ENCODE results near the gene DGKB.

Gene DGKB

GRCh38 chr7:14752301-14752700 is 150.2 kb downstream of the DGKB start:
- Histone ChIP-seq H3K9me3 (replicated peaks; ENCODE audit: insufficient read depth, low read length) (no peaks in the 10 kb centered on the region), H3K9me2 (replicated peaks; ENCODE audit: insufficient read depth, low read length) (no peaks in the 10 kb centered on the region), H3K27ac (ENCODE audit: low read length) (no peak overlapping the region), H3K4me2 (ENCODE audit: low read depth, low read length) (no peak overlapping the region), H3K27me3 (replicated peaks; ENCODE audit: insufficient read depth, low read length) (no peaks in the 10 kb centered on the region), H2AFZ (ENCODE audit: low read length) (no peak overlapping the region), H3K9ac (ENCODE audit: low read length) (no peak overlapping the region), H4K20me1 (ENCODE audit: insufficient read depth, low read length) (no peaks in the 10 kb centered on the region), H3K79me2 (ENCODE audit: low read length) (no peaks in the 10 kb centered on the region), H3F3A (ENCODE audit: insufficient read depth, low read length) (no peaks in the 10 kb centered on the region), H3K36me3 (replicated peaks; ENCODE audit: insufficient read depth, low read length) (no peaks in the 10 kb centered on the region), H3K4me3 (ENCODE audit: low read length) (no peak overlapping the region), H3K4me1 (ENCODE audit: low read length) (no peaks in the 10 kb centered on the region)
- no peak for DNase-seq
- TF ChIP-seq, protein P1, sequence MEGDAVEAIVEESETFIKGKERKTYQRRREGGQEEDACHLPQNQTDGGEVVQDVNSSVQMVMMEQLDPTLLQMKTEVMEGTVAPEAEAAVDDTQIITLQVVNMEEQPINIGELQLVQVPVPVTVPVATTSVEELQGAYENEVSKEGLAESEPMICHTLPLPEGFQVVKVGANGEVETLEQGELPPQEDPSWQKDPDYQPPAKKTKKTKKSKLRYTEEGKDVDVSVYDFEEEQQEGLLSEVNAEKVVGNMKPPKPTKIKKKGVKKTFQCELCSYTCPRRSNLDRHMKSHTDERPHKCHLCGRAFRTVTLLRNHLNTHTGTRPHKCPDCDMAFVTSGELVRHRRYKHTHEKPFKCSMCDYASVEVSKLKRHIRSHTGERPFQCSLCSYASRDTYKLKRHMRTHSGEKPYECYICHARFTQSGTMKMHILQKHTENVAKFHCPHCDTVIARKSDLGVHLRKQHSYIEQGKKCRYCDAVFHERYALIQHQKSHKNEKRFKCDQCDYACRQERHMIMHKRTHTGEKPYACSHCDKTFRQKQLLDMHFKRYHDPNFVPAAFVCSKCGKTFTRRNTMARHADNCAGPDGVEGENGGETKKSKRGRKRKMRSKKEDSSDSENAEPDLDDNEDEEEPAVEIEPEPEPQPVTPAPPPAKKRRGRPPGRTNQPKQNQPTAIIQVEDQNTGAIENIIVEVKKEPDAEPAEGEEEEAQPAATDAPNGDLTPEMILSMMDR (IDR thresholded peaks at IDR 0.05; ENCODE audit: low read length): no peak

GRCh38 chr7:14751461-14751860 is 151.1 kb downstream of the DGKB start:
- no peak overlapping the region for H3K4me2 ChIP-seq (ENCODE audit: low read depth, low read length)
- no peak overlapping the region for H3K4me3 ChIP-seq (ENCODE audit: low read length)
- no peak for DNase-seq
- H3K9ac ChIP-seq (ENCODE audit: low read length): no peak overlapping the region
- H3K27me3 ChIP-seq (replicated peaks; ENCODE audit: insufficient read depth, low read length): no peaks in the 10 kb centered on the region
- no peaks in the 10 kb centered on the region for H3K36me3 ChIP-seq (replicated peaks; ENCODE audit: insufficient read depth, low read length)
- no peaks in the 10 kb centered on the region for H4K20me1 ChIP-seq (ENCODE audit: insufficient read depth, low read length)
- no peak overlapping the region for H2AFZ ChIP-seq (ENCODE audit: low read length)
- no peaks in the 10 kb centered on the region for H3K79me2 ChIP-seq (ENCODE audit: low read length)
- no peaks in the 10 kb centered on the region for H3K9me3 ChIP-seq (replicated peaks; ENCODE audit: insufficient read depth, low read length)
- H3F3A ChIP-seq (ENCODE audit: insufficient read depth, low read length): no peaks in the 10 kb centered on the region
- no peaks in the 10 kb centered on the region for H3K4me1 ChIP-seq (ENCODE audit: low read length)
- H3K9me2 ChIP-seq (replicated peaks; ENCODE audit: insufficient read depth, low read length): no peaks in the 10 kb centered on the region
- TF ChIP-seq EZH2phosphoT487 (IDR thresholded peaks at IDR 0.05; ENCODE audit: low read length) (no peak), EZH2 (optimal IDR thresholded peaks at IDR 0.05; ENCODE audit: low read depth, low read length) (no peak)
- TF ChIP-seq, protein P1 (IDR thresholded peaks at IDR 0.05; ENCODE audit: low read length): no peak
- no peak overlapping the region for H3K27ac ChIP-seq (ENCODE audit: low read length)

DNA sequence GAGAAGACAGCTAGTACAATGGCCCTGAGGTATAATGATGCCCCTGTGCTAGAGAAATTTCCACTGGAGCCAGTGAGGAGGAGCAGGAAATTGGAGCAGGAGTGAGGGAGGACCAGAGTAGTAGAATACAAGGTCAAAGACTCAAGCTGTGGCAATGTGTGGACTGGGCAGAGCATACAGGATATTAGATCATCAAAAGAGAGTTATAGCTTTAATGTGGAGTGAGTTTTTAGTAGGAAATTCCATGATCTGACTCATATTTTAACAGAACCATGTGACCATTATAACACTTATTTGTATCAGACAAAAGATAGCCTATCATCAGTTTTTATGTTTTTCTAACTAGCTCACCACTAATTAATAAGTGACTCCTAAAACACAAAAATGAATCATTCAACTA is 154.1 kb downstream of the DGKB start:
- DNase-seq: no peak
- Histone ChIP-seq H3K27ac (ENCODE audit: low read length) (no peak overlapping the region), H3K9me3 (replicated peaks; ENCODE audit: insufficient read depth, low read length) (no peaks in the 10 kb centered on the region), H3K9ac (ENCODE audit: low read length) (no peak overlapping the region), H3K27me3 (replicated peaks; ENCODE audit: insufficient read depth, low read length) (no peaks in the 10 kb centered on the region), H3F3A (ENCODE audit: insufficient read depth, low read length) (no peaks in the 10 kb centered on the region), H3K36me3 (replicated peaks; ENCODE audit: insufficient read depth, low read length) (no peaks in the 10 kb centered on the region), H3K4me3 (ENCODE audit: low read length) (no peak overlapping the region), H3K4me1 (ENCODE audit: low read length) (no peaks in the 10 kb centered on the region), H4K20me1 (ENCODE audit: insufficient read depth, low read length) (no peaks in the 10 kb centered on the region), H2AFZ (ENCODE audit: low read length) (no peak overlapping the region), H3K9me2 (replicated peaks; ENCODE audit: insufficient read depth, low read length) (no peaks in the 10 kb centered on the region), H3K4me2 (ENCODE audit: low read depth, low read length) (no peak overlapping the region), H3K79me2 (ENCODE audit: low read length) (no peaks in the 10 kb centered on the region)
- TF ChIP-seq EZH2 (optimal IDR thresholded peaks at IDR 0.05; ENCODE audit: low read depth, low read length) (no peak), EZH2phosphoT487 (IDR thresholded peaks at IDR 0.05; ENCODE audit: low read length) (no peak)
- TF ChIP-seq, protein P1 (IDR thresholded peaks at IDR 0.05; ENCODE audit: low read length): no peak

Measured in MM.1S (cell line).